ENCODE data around the gene SEC14L3. TPM values are rescaled to one million over a fixed set of nuclear protein-coding genes. Genes with fewer than 3 reads are reported as not detected.

The SEC14L3 gene
- total and polyA plus RNA-seq, 2 of the 13 experiments (the other 11 are each of a cell fraction or from before 2014, with no cell fraction given): not detected

- TF ChIP-seq RERE (CRISPR knock-in tag; IDR thresholded peaks at IDR 0.05; ENCODE audit: low read depth) (peak; percentile 91), SAP130 (CRISPR knock-in tag; IDR thresholded peaks at IDR 0.05; ENCODE audit: low read depth) (peak; percentile 62; the same call in 1 of the 2 replicates), RARA (CRISPR knock-in tag; IDR thresholded peaks at IDR 0.05) (peak; percentile 92), HDAC2 (CRISPR knock-in tag; IDR thresholded peaks at IDR 0.05) (peak; percentile 71; the same call in 1 of the 2 replicates), SRF (IDR thresholded peaks at IDR 0.05; ENCODE audit: low read depth, low read length) (no peak), ASH2L (IDR thresholded peaks at IDR 0.05; ENCODE audit: insufficient read length, low read depth, low read length) (no peak), NR2F6 (IDR thresholded peaks at IDR 0.05) (peak; percentile 98), NR2F6 (CRISPR knock-in tag; IDR thresholded peaks at IDR 0.05) (peak; percentile 97), ZNF672 (CRISPR knock-in tag; IDR thresholded peaks at IDR 0.05) (no peak), NR2F1 (CRISPR knock-in tag; IDR thresholded peaks at IDR 0.05) (peak; percentile 81 to 89), ZNF740 (CRISPR knock-in tag; IDR thresholded peaks at IDR 0.05) (no peak), HDAC1 (CRISPR knock-in tag; IDR thresholded peaks at IDR 0.05) (0 out of 2 replicates have a peak, but pooled peaks have one; percentile 22), PREB (CRISPR knock-in tag; IDR thresholded peaks at IDR 0.05) (no peak), ZNF205 (CRISPR knock-in tag; IDR thresholded peaks at IDR 0.05) (0 out of 2 replicates have a peak, but pooled peaks have one; percentile 32), HNF4G (IDR thresholded peaks at IDR 0.05; ENCODE audit: borderline replicate concordance, low read depth, low read length) (no peak), HNF4G (CRISPR knock-in tag; IDR thresholded peaks at IDR 0.05; ENCODE audit: borderline replicate concordance, low read depth) (no peak), UBTF (CRISPR knock-in tag; IDR thresholded peaks at IDR 0.05) (no peak), KDM1A (CRISPR knock-in tag; IDR thresholded peaks at IDR 0.05) (peak; percentile 84; the same call in 1 of the 2 replicates)
- TF ChIP-seq, protein P1, sequence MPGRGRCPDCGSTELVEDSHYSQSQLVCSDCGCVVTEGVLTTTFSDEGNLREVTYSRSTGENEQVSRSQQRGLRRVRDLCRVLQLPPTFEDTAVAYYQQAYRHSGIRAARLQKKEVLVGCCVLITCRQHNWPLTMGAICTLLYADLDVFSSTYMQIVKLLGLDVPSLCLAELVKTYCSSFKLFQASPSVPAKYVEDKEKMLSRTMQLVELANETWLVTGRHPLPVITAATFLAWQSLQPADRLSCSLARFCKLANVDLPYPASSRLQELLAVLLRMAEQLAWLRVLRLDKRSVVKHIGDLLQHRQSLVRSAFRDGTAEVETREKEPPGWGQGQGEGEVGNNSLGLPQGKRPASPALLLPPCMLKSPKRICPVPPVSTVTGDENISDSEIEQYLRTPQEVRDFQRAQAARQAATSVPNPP (CRISPR knock-in tag; IDR thresholded peaks at IDR 0.05): no peak
- TF ChIP-seq, protein P2, sequence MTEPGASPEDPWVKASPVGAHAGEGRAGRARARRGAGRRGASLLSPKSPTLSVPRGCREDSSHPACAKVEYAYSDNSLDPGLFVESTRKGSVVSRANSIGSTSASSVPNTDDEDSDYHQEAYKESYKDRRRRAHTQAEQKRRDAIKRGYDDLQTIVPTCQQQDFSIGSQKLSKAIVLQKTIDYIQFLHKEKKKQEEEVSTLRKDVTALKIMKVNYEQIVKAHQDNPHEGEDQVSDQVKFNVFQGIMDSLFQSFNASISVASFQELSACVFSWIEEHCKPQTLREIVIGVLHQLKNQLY (CRISPR knock-in tag; IDR thresholded peaks at IDR 0.05): peak; percentile 38; the same call in 1 of the 2 replicates
Measured at GRCh38 chr22:30497466-30498150, 25.8 kb upstream of the SEC14L3 start (continued).

Measured in HepG2 (cell line).